IMR-90 (cell line): Measurements from ENCODE around the gene ADM2. TPM values are rescaled to one million over a fixed set of nuclear protein-coding genes. Genes with fewer than 3 reads are reported as not detected.

Source experiments
- ATAC-seq: fragments of 200-7000 bp; cut with Tn5 transposase; 2 replicates; pipeline ENCODE4 v1.9.1; 2020; ENCODE audit warnings: low read depth, mild to moderate bottlenecking, moderate library complexity
- BruUV-seq: library from RNA; stranded (reverse); fragments of 400-500 nt; replicated peaks from 2 replicates; lab custom pipeline; 2021; lab: Mats Ljungman, UMichigan
- CTCF ChIA-PET: fragments of 300-600 bp; formaldehyde crosslinking; extraction: SDS; loops from one replicate; lab custom pipeline; 2021; ENCODE audit warnings: antibody characterized with exemption; lab: Yijun Ruan, JAX
- POLR2A ChIA-PET: fragments of 300-600 bp; sonication (Branson Sonifier 250); formaldehyde crosslinking; loops from one replicate; lab custom pipeline; 2022; ENCODE audit warnings: antibody characterized with exemption; ENCODE audit not compliant: unreplicated experiment; lab: Charles Lee
- DNase-seq: peaks from one replicate; pipeline ENCODE4 v3.0.0; 2013
- H2AFZ ChIP-seq: replicated peaks from 2 replicates; pipeline ENCODE3; 2013; ENCODE audit warnings: low read length, mild to moderate bottlenecking; ENCODE audit not compliant: poor library complexity
- H2AK5ac ChIP-seq: 2 replicates; pipeline ENCODE4 v1.6.1; 2013; ENCODE audit warnings: low read depth, low read length, inconsistent platforms
- H2AK9ac ChIP-seq: replicated peaks from 2 replicates; pipeline ENCODE3; 2013; ENCODE audit warnings: mild to moderate bottlenecking, low read depth, low read length, moderate library complexity; ENCODE audit not compliant: poor library complexity
- H2BK120ac ChIP-seq: 2 replicates; pipeline ENCODE4 v1.6.1; 2013; ENCODE audit warnings: low read depth, low read length, inconsistent platforms
- H2BK15ac ChIP-seq: 3 replicates; pipeline ENCODE4 v1.6.1; 2013; ENCODE audit warnings: low read depth, low read length, inconsistent platforms
- H2BK20ac ChIP-seq: 2 replicates; pipeline ENCODE4 v1.6.1; 2013; ENCODE audit warnings: low read depth, mild to moderate bottlenecking, inconsistent platforms, low read length, moderate library complexity
- H2BK5ac ChIP-seq: 2 replicates; pipeline ENCODE4 v1.6.1; 2013; ENCODE audit warnings: mild to moderate bottlenecking, low read depth, low read length, inconsistent platforms; ENCODE audit not compliant: poor library complexity, severe bottlenecking
- H3K14ac ChIP-seq: replicated peaks from 2 replicates; pipeline ENCODE4 v1.6.1; 2013; ENCODE audit warnings: low read depth, low read length, inconsistent platforms
- H3K18ac ChIP-seq: 2 replicates; pipeline ENCODE4 v1.6.1; 2013; ENCODE audit warnings: low read depth, low read length, control low read depth
- H3K23ac ChIP-seq: 2 replicates; pipeline ENCODE4 v1.6.1; 2013; ENCODE audit warnings: low read depth, low read length, inconsistent platforms
- H3K27ac ChIP-seq: 2 replicates; pipeline ENCODE4 v1.5.1; 2013; ENCODE audit warnings: mild to moderate bottlenecking, control low read depth, low read length; ENCODE audit not compliant: insufficient read depth
- H3K27me3 ChIP-seq: 2 replicates; pipeline ENCODE4 v1.6.1; 2013; ENCODE audit warnings: low read length; ENCODE audit not compliant: control insufficient read depth, insufficient read depth
- H3K36me3 ChIP-seq: 2 replicates; pipeline ENCODE4 v1.6.1; 2013; ENCODE audit warnings: low read length, mixed read lengths; ENCODE audit not compliant: control insufficient read depth, insufficient read depth
- H3K4ac ChIP-seq: 2 replicates; pipeline ENCODE4 v1.6.1; 2013; ENCODE audit warnings: low read depth, low read length, inconsistent platforms
- H3K4me1 ChIP-seq: 2 replicates; pipeline ENCODE4 v1.6.1; 2013; ENCODE audit warnings: low read length, mixed read lengths; ENCODE audit not compliant: control insufficient read depth, insufficient read depth
- H3K4me2 ChIP-seq: 2 replicates; pipeline ENCODE4 v1.6.1; 2013; ENCODE audit warnings: low read depth, mild to moderate bottlenecking, control low read depth, low read length, moderate library complexity
- H3K4me3 ChIP-seq: 2 replicates; pipeline ENCODE4 v1.5.1; 2013; ENCODE audit warnings: low read depth, mild to moderate bottlenecking, control low read depth, low read length, moderate library complexity; ENCODE audit not compliant: insufficient read depth
- H3K56ac ChIP-seq: 2 replicates; pipeline ENCODE4 v1.6.1; 2013; ENCODE audit warnings: low read length, inconsistent platforms; ENCODE audit not compliant: insufficient read depth; ENCODE audit errors: extremely low read depth
- H3K79me1 ChIP-seq, 2 experiments: 2 replicates each; pipeline ENCODE4 v1.6.1; 2013; ENCODE audit warnings: low read length in 2 of 2, inconsistent platforms in 1 of 2, low read depth in 1 of 2
- H3K9ac ChIP-seq: 2 replicates; pipeline ENCODE4 v1.6.1; 2013; ENCODE audit warnings: low read depth, low read length, control low read depth
- H3K9me1 ChIP-seq: 2 replicates; pipeline ENCODE4 v1.6.1; 2013; ENCODE audit warnings: low read length, inconsistent platforms; ENCODE audit not compliant: insufficient read depth
- H3K9me3 ChIP-seq: 2 replicates; pipeline ENCODE4 v1.6.1; 2013; ENCODE audit warnings: low read length; ENCODE audit not compliant: control insufficient read depth, insufficient read depth
- H4K20me1 ChIP-seq: 2 replicates; pipeline ENCODE4 v1.6.1; 2013; ENCODE audit warnings: low read length, inconsistent platforms; ENCODE audit not compliant: insufficient read depth
- H4K5ac ChIP-seq: 2 replicates; pipeline ENCODE4 v1.6.1; 2013; ENCODE audit warnings: mild to moderate bottlenecking, low read depth, low read length, control low read depth
- H4K8ac ChIP-seq, 2 experiments: 2 replicates each; pipeline ENCODE4 v1.6.1; 2013; ENCODE audit warnings: low read depth in 2 of 2, low read length in 2 of 2, control low read depth in 1 of 2, inconsistent platforms in 1 of 2
- H4K91ac ChIP-seq: 2 replicates; pipeline ENCODE4 v1.6.1; 2013; ENCODE audit warnings: low read depth, low read length, inconsistent platforms; ENCODE audit not compliant: insufficient read depth
- CEBPB ChIP-seq: IDR thresholded peaks from 2 replicates; pipeline ENCODE4 v1.6.1; 2012; ENCODE audit warnings: low read depth, low read length, improper control_type of control experiment
- CHD1 ChIP-seq: IDR thresholded peaks from 2 replicates; pipeline ENCODE4 v1.6.1; 2012; ENCODE audit warnings: low read depth, low read length, improper control_type of control experiment
- MAZ ChIP-seq: IDR thresholded peaks from 2 replicates; pipeline ENCODE4 v1.6.1; 2012; ENCODE audit warnings: low read depth, mild to moderate bottlenecking, low read length, improper control_type of control experiment, moderate library complexity, borderline replicate concordance
- SMC3 ChIP-seq: fragments of 150-350 bp; IDR thresholded peaks from 2 replicates; pipeline ENCODE4 v1.6.1; 2016; ENCODE audit warnings: low read depth, mild to moderate bottlenecking, antibody characterized with exemption, low read length, moderate library complexity
- WGBS, 2 experiments: methylation state at CpG; one replicate each; pipeline versions ENCODE4 v1.1.5 to v1.1.7; 2013; ENCODE audit warnings: missing lambda C conversion rate in 2 of 2; ENCODE audit not compliant: insufficient read length in 1 of 2; ENCODE audit errors: extremely low coverage in 2 of 2; 5-methylcytosine and 5-hydroxymethylcytosine counted together
- dilution Hi-C: fragments of 300-500 bp; cut with HindIII; formaldehyde crosslinking; loops from one replicate; pipeline ENCODE4 v1.14.3; 2018; ENCODE audit warnings: low sequenced_read_pairs; ENCODE audit not compliant: unreplicated experiment
- in situ Hi-C: fragments of 300-500 bp; cut with MboI; formaldehyde crosslinking; loops from 3 replicates; pipeline ENCODE4 v1.14.3; 2019; ENCODE audit warnings: low sequenced_read_pairs, inconsistent platforms, mixed read lengths
- intact Hi-C: fragments of 100-400 bp; cut with micrococcal nuclease; formaldehyde crosslinking; loops from 2 replicates; pipeline ENCODE4 v1.10.0; 2022
- polyA plus RNA-seq, 3 experiments: library from polyadenylated mRNA; depleted of rRNA; stranded (reverse); fragments of >200 nt; gene quantifications; 2 replicates each; pipeline ENCODE4 v1.2.3, GENCODE V29; 2012; ENCODE audit warnings: low replicate concordance in 1 of 3
- total RNA-seq: library from RNA; depleted of rRNA; stranded (reverse); fragments of >200 nt; gene quantifications from 2 replicates; pipeline ENCODE4 v1.2.3, GENCODE V29; 2012

Gene ADM2
- total and polyA plus RNA-seq, 2 of the 4 experiments (the other 2 are of a cell fraction): 0.18 to 2.3 TPM

GRCh38 chr22:50443801-50444625 is 37.3 kb upstream of the ADM2 start:
- Histone ChIP-seq H3K36me3 (peaks cover 65% of the 10 kb centered on the region), H3K23ac (no peak overlapping the region), H4K5ac (no peak overlapping the region), H3K56ac (no peak overlapping the region), H2BK120ac (no peak overlapping the region), H2BK20ac (no peak overlapping the region), H2BK5ac (no peak overlapping the region), H3K9me3 (no peaks in the 10 kb centered on the region), H3K27ac (no peak overlapping the region), H3K4me2 (no peak overlapping the region), H3K79me1 (peaks cover 0 to 9% of the 10 kb centered on the region in 2 experiments; a peak in 1 of 4 replicates), H3K9ac (no peak overlapping the region), H3K9me1 (no peaks in the 10 kb centered on the region), H4K20me1 (peaks cover 28% of the 10 kb centered on the region), H2BK15ac (no peak overlapping the region), H3K4me3 (no peak overlapping the region), H3K4ac (no peak overlapping the region), H3K27me3 (no peaks in the 10 kb centered on the region), H4K8ac (no peak overlapping the region), H4K91ac (no peak overlapping the region), H3K14ac (no peak overlapping the region), H2AFZ (no peak overlapping the region), H2AK5ac (no peak overlapping the region), H3K18ac (no peak overlapping the region), H3K4me1 (no peaks in the 10 kb centered on the region), H2AK9ac (peak overlapping the region; percentile 70)
- TF ChIP-seq MAZ (no peak), CHD1 (no peak), CEBPB (peak; percentile 34; the same call in 1 of the 2 replicates), SMC3 (no peak)
- no peak for DNase-seq
- WGBS, 2 experiments: 88% methylated on average over 3 of the region's 28 CpGs; no CpG with 5 or more reads in 1 of the 2 experiments
- no TSS peak for BruUV-seq
- POLR2A ChIA-PET: no interaction called here
- in situ Hi-C loops: no loop called here
- dilution Hi-C loops: no loop called here
- intact Hi-C loops: no loop called here
- no peak; the same call in 1 of the 2 replicates for ATAC-seq
- CTCF ChIA-PET: no interaction called here
